ENCODE measurements around the gene CNPY1.

- TF ChIP-seq POLR2AphosphoS5 (IDR thresholded peaks at IDR 0.05; ENCODE audit: low read depth), result no peak
- TF ChIP-seq CTCF (IDR thresholded peaks at IDR 0.05; ENCODE audit: insufficient read depth, low read length), result no peak
- no peak for TF ChIP-seq GABPA (IDR thresholded peaks at IDR 0.05; ENCODE audit: low read depth)
- TF ChIP-seq REST (IDR thresholded peaks at IDR 0.05; ENCODE audit: insufficient replicate concordance, low read depth), result no peak
- no peak for TF ChIP-seq SPI1 (IDR thresholded peaks at IDR 0.05; ENCODE audit: borderline replicate concordance, low read depth)
Measured at GRCh38 chr7:155577509-155577905, 31.1 kb upstream of the CNPY1 start.
